Measurements from ENCODE around the gene C12orf76. TPM values are rescaled to one million over a fixed set of nuclear protein-coding genes. Genes with fewer than 3 reads are reported as not detected.

Gene C12orf76
- total RNA-seq, 4 donors from 2014 or later = 9.3 to 11.0 (median 10.1) TPM; not detected in 1

DNA sequence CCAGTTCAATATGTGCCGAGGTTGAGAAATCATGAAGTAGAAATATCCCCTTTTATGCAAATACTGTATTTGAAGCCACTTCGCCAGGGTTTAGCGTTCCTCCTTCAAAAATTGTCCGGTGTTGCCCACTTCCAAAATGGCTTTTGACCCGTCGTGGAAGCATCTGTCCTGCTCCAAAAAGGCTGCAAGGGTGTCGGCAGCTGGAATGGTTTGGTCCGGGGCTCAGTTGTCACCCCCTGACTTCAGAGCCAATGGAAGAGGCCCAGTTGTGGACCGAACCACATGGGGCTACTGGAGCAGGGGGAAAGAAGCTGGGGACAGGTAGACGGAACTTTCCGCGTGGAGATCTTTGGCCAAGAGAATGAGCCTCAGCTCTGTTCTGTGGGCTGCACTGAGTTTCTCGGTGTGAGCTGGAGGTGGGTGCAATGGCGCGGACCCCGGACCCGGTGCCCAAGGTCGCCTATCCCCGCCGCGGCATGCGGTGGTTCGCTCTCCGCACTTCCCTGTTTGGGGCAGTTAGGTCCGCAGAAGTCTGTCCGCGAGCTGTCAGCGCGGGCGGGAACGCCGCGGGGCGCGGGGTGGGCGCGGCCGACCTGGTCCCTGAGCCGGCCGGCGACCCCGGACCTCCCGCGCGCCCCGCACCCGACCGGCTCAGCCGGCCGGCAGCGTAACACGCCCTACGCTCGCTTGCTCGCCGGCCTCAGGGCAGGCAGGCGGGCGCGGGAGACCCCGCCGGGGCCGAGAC lies 49.2 kb downstream of the C12orf76 start, which contains the start of gene ANKRD13A:
Gene ANKRD13A (plus strand): TSS at position 527 of the 745 bp plus-strand sequence. CDS start 259 bp downstream, outside the sequence.
- Histone ChIP-seq H3K36me3 (no peaks in the 10 kb centered on the region), H3K4me1 (peaks cover 7 to 64% (median 43%) of the 10 kb centered on the region in 4 donors), H3K27ac (peak within 1 kb of the TSS; percentile 81 to 87 (median 83)), H3K27me3 (no peaks in the 10 kb centered on the region), H3K9me3 (no peaks in the 10 kb centered on the region), H3K4me3 (peak within 1 kb of the TSS; percentile 84 to 98 (median 96))
- intact Hi-C loops (cut with DNase I; ENCODE audit: low total_unique reads) = no loop called here
- in situ Hi-C loops (cut with MboI; ENCODE audit: low pct_ligation_motif_present in 1 of 4, low pct_unique_long_range_greater_than_20kb in 1 of 4, low sequenced_read_pairs in 3 of 4) = no loop called here
- peak; percentile 91 for DNase-seq
- 0 to 1% methylated on average over 1 to 33 of the region's 62 CpGs for WGBS, 2 donors (ENCODE audit: low coverage in 1 of 2)
- TF ChIP-seq, protein P1, sequence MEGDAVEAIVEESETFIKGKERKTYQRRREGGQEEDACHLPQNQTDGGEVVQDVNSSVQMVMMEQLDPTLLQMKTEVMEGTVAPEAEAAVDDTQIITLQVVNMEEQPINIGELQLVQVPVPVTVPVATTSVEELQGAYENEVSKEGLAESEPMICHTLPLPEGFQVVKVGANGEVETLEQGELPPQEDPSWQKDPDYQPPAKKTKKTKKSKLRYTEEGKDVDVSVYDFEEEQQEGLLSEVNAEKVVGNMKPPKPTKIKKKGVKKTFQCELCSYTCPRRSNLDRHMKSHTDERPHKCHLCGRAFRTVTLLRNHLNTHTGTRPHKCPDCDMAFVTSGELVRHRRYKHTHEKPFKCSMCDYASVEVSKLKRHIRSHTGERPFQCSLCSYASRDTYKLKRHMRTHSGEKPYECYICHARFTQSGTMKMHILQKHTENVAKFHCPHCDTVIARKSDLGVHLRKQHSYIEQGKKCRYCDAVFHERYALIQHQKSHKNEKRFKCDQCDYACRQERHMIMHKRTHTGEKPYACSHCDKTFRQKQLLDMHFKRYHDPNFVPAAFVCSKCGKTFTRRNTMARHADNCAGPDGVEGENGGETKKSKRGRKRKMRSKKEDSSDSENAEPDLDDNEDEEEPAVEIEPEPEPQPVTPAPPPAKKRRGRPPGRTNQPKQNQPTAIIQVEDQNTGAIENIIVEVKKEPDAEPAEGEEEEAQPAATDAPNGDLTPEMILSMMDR (IDR thresholded peaks at IDR 0.05) = no peak
- TF ChIP-seq POLR2A (IDR thresholded peaks at IDR 0.05) (peak; percentile 69), EP300 (IDR thresholded peaks at IDR 0.05; ENCODE audit: low read depth) (no peak), POLR2AphosphoS5 (IDR thresholded peaks at IDR 0.05) (peak; percentile 80 to 94 (median 92))

DNA sequence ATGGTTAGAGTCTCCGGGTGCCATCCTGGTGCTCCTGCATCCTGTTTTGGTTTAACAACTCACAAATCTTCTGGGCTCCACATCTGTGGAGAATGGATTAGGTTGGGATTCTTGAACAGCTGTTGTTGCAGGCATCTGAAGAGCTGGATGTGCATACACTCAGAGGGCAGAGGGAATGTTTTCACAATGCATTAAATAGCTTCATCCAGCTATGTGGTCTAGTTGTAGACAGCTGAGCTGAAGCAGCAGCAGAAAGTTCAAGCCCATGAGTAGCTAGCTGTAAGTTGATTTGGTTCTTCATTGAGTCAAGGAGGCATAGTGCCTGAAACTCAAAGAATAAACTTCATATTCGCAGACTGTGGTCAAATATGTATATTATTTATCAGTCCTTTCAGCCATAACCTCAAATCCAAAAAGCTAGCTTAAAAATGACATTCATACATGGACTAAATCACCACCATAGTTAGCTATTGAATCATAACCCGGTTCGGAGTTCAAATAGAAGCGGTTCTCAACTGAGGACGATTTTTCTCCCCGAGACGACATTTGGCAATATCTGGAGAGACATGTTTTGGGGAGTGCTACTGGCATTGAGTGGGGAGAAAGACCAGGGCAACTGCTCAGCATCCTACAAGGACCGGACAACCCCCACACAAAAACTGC lies 50.0 kb downstream of the C12orf76 start:
- Histone ChIP-seq H3K27me3 (no peaks in the 10 kb centered on the region), H3K4me1 (peaks cover 8 to 59% (median 42%) of the 10 kb centered on the region in 4 donors), H3K9me3 (no peaks in the 10 kb centered on the region), H3K36me3 (no peaks in the 10 kb centered on the region), H3K4me3 (peak overlapping the region in 3 of 4 donors; percentile 84 to 97 (median 96)), H3K27ac (peak overlapping the region; percentile 81 to 87 (median 83))
- TF ChIP-seq POLR2AphosphoS5 (IDR thresholded peaks at IDR 0.05) = no peak
- no peak for TF ChIP-seq POLR2A (IDR thresholded peaks at IDR 0.05)
- TF ChIP-seq, protein P1 (IDR thresholded peaks at IDR 0.05) = no peak
- no peak for DNase-seq
- in situ Hi-C loops (cut with MboI; ENCODE audit: low pct_ligation_motif_present in 1 of 4, low pct_unique_long_range_greater_than_20kb in 1 of 4, low sequenced_read_pairs in 3 of 4) (no loop called here), intact Hi-C loops (cut with DNase I; ENCODE audit: low total_unique reads) (no loop called here)
- WGBS, 2 donors (ENCODE audit: low coverage in 1 of 2) = 44% methylated on average over 9 of the region's 9 CpGs; no CpG with 5 or more reads in 1 of the 2 donors

- intact Hi-C loops (cut with DNase I; ENCODE audit: low total_unique reads) = no loop called here
- no peaks in the 10 kb centered on the region for H3K9me3 ChIP-seq
- H3K4me1 ChIP-seq = peaks cover 8 to 54% (median 34%) of the 10 kb centered on the region in 4 donors
- in situ Hi-C loops (cut with MboI; ENCODE audit: low pct_ligation_motif_present in 1 of 4, low pct_unique_long_range_greater_than_20kb in 1 of 4, low sequenced_read_pairs in 3 of 4) = no loop called here
- 73 to 79% methylated on average over 4 of the region's 4 CpGs for WGBS, 2 donors (ENCODE audit: low coverage in 1 of 2)
- no peaks in the 10 kb centered on the region for H3K36me3 ChIP-seq
- DNase-seq = no peak
- no peak for TF ChIP-seq POLR2AphosphoS5 (IDR thresholded peaks at IDR 0.05)
- no peak for TF ChIP-seq POLR2A (IDR thresholded peaks at IDR 0.05)
- TF ChIP-seq, protein P1 (IDR thresholded peaks at IDR 0.05) = no peak
- no peak for TF ChIP-seq EP300 (IDR thresholded peaks at IDR 0.05; ENCODE audit: low read depth)
- H3K27me3 ChIP-seq = no peaks in the 10 kb centered on the region
- H3K27ac ChIP-seq = no peak overlapping the region
- H3K4me3 ChIP-seq = no peak overlapping the region
Observed at GRCh38 chr12:109997393-109997792, 50.9 kb downstream of the C12orf76 start.

DNA sequence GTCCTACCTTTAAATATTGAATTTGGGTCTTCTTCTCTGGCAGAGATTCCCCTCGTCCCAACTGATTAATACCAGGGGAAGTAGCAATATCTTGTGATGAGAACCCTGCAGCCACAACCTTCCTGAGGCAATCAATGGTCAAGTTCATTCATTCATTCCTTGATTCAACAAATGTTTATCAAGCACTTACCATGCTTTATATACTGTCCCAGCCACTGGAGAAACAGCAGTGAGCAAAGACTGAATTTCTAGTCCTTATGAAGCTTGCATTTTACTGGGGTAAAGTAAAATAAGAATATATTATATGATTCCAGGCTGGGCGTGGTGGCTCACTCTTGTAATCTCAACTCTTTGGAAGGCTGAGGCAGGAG lies 51.9 kb downstream of the C12orf76 start:
- TF ChIP-seq, protein P1 (IDR thresholded peaks at IDR 0.05) = no peak
- no peak for TF ChIP-seq EP300 (IDR thresholded peaks at IDR 0.05; ENCODE audit: low read depth)
- TF ChIP-seq POLR2A (IDR thresholded peaks at IDR 0.05) = no peak
- TF ChIP-seq POLR2AphosphoS5 (IDR thresholded peaks at IDR 0.05) = no peak
- H3K4me1 ChIP-seq = peaks cover 8 to 44% (median 27%) of the 10 kb centered on the region in 4 donors
- H3K4me3 ChIP-seq = peak overlapping the region in 3 of 4 donors; percentile 73 to 84 (median 79)
- DNase-seq = no peak
- H3K36me3 ChIP-seq = peaks cover 0 to 3% (median 0%) of the 10 kb centered on the region in 4 donors
- intact Hi-C loops (cut with DNase I; ENCODE audit: low total_unique reads) (no loop called here), in situ Hi-C loops (cut with MboI; ENCODE audit: low pct_ligation_motif_present in 1 of 4, low pct_unique_long_range_greater_than_20kb in 1 of 4, low sequenced_read_pairs in 3 of 4) (no loop called here)
- WGBS, 2 donors (ENCODE audit: low coverage in 1 of 2) = 50% methylated on average over 2 of the region's 2 CpGs; no CpG with 5 or more reads in 1 of the 2 donors
- H3K9me3 ChIP-seq = no peaks in the 10 kb centered on the region
- no peaks in the 10 kb centered on the region for H3K27me3 ChIP-seq
- H3K27ac ChIP-seq = peak overlapping the region; percentile 82 to 93 (median 86)
